Activated gamma-delta T cell treated with Interleukin-2 at 50 U/mL for 16 hours (primary cell): Measurements from ENCODE around the gene UBAC2.
"Not testable (repeated sequence)": the region's sequence is repeated elsewhere in the genome, so short reads cannot be mapped to it uniquely, and the experiment has no call there.

Experiments
- DNase-seq: peaks from one replicate; pipeline ENCODE4 v3.0.0-alpha.2; 2020

UBAC2 gene

DNA sequence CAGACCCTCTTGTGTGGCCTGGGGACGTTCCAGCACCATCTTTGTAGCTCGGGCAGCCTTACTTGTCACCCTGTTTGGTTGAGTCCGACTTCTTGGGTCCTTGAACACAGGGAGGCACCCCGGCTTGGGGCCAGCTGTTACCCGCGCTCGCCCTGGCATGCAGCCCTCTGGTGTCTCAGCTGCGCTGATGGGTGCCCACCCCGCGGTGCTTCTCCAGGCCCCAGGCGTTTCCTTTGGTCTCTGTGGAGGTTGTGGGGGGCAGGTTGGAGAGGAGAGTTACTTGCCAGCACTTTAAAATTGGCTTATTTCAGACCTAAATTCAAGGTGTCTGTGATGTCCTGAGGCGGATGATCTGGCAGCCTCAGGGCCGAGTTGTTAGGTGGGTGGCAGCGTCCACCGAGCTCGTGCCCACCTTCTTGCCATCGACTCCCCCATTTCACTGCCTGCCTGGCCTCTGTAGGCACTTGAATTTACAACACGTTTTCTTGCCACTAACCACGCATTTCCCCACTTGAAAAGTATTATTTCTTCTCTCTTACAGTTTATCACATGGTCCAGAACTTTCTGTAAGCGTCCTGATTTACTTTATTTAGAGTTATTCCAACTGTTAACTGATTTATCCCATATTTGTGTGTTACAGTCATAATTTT is 16.9 kb downstream of the UBAC2 start:
- peak; percentile 41 for DNase-seq

- DNase-seq: no peak
Measured at GRCh38 chr13:99218126-99218525, 17.5 kb downstream of the UBAC2 start.

DNA sequence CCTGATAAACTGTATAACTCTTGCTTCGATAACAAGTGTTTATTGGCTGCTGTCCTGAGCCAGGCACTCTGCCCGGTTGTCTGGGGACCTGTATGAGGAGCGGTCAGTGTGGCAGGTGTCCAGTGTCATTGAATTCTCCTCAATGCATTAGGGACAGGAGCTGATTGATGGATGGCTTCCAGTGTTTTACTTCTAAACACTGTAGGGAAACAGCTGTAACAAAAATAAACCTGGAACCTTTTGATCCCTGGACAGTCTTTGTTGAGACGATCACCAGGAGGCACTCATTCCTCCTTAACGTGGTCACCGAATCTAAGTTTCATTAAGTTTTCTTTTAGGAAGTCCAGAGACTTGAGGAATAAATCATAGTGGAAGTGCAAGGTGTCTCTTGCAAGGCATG is 17.9 kb downstream of the UBAC2 start:
- DNase-seq: no peak

DNA sequence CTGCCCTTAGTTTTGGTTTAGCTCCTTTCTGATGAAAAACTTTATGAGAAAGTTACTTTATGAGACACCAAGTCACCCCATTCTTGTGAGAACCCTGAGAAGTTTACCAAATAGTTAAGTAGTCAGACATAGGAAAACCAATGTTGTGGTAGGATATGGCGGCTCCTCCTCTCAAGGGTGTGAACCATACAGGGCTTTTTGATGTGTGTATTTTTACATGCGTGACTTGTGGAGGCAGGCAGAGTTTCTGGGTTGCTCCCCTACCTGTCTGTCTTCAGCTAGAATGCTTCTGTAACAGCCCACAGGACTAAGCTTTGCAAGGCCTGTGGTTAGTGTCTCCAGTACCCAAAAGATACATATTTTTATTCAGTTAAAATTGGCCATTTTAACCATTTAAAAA is 18.3 kb downstream of the UBAC2 start:
- DNase-seq: peak; percentile 69

- DNase-seq: no peak
Measured at GRCh38 chr13:99220199-99220935, 19.7 kb downstream of the UBAC2 start.

DNA sequence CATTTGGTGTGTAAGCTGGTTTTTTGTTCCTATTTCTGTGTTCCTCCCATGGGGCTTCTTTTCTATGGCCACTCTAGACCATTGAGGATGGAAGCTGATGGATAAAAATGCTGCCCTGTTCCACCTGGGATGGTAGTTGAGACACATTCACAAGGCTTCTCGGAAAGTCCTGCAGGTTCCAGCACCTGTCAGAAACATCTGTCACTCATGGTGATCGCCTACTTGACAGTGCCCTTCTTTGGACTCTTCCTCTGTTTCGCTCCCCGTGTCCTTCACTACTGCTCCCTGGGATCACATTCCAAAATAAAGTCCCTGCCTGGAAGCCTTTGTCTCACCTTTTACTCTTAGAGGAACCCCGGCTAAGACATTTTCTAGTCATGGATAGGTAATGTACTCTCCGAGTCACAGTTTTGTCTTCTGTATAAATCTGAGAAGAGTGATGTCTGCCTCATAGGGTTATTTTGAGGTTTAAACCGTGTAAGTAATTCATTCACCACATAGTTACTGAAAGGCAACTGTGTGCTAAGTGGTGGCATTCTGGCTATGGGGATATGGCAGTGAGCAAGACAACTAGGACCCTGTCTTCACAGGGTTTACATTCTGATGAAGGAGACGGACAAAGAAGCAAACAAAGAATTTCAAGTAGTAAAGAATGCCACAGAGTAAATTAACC is 21.0 kb downstream of the UBAC2 start:
- no peak for DNase-seq

DNA sequence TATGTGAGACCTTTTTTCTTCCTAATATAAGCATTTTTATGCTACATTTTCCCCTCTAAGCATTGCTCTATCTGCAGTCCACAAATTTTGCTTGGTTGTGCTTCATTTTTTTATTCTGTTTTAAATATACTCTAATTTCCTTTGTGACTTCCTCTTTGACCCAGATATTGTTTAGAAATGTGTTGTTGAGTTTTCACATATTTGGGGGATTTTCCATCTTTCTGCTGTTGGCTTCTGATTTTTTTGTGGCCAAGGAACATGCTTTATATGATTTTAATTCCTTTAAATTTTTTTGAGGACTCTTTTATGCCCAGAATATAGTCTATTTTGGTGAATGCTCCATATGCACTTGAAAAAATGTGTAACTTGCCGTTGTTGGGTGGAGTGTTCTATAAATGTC is 22.9 kb downstream of the UBAC2 start:
- DNase-seq: no peak

DNA sequence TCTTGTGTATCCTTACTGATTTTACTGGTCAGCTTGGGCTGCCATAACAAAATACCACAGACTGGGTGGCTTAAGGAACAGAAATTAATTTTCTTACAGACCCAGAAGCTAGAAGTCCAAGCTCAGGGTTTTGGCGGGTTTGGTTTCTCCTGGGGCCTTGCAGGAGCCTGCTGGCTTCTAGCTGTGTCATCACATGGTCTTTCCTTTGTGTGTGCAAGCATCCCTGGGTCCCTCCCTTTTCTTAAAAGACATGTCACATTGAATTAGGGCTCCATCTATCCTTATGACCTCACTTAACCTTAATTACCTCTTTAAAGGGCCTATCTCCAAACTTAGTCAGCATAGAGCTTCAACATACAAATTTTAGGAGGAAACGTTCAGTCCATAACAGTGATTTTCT is 23.4 kb downstream of the UBAC2 start:
- no peak for DNase-seq

- DNase-seq: no peak
Measured at GRCh38 chr13:99225078-99225477, 24.4 kb downstream of the UBAC2 start.

GRCh38 chr13:99226513-99226912 is 25.9 kb downstream of the UBAC2 start:
- DNase-seq: no peak

DNA sequence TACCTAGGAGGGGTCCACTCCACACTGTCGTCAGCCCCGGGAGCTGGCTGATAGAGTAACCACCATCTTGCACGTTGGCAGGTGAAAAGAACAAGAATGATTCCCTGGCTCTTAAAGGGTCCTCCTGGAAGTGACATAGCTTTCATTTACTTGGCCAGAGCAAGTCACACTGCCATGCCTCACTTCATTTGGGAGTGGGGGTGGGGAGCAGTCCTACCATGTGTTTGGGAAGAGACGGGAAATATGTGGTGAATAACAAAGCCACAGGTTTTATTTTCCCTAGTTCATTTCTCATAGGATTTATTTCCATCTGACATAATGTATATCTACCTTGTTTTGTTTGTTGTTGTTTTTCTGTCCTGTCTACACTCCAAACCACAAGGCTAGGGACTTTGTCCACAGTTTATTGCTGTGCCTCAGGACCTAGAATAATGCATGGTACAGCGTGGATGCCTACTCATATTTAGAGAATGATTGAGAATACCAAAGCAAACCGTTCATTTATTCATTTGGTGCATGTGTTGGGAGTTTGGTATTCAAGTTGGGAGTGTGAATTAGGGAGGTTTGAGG is 26.8 kb downstream of the UBAC2 start:
- DNase-seq: no peak

DNA sequence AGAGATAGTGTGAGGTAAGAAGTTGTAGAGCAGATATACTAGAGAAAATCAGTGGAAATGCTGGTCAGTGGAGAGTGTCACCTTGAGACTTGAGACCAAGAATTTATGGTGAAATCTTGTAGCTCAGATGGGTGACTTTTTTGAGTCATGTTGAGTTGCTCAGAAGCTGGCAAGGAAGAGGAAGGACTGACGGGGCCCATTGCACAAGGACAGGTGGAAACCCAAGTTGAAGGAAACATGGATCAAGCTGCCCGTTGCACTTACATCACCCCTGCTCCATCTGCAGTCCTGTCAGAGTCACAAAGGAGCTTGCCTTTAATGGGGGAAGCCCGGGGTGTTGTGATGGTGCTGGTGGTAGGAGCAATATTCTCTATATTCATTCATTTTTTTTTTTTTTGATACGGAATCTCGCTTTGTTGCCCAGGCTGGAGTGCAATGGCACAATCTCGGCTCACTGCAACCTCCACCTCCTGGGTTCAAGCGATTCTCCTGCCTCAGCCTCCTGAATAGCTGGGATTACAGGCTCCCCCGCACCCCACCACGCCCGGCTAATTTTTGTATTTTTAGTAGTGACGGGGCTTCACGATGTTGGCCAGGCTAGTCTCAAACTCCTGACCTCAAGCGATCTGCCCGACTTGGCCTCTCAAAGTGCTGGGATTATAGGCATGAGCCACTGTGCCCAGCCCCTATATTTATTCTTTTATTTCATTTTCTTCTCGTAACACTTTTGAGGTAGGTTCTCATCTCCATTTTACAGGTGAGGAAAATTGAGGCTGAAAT is 27.4 kb downstream of the UBAC2 start:
- no peak for DNase-seq

- DNase-seq: no peak
Measured at GRCh38 chr13:99228737-99229691, 28.4 kb downstream of the UBAC2 start.

- not testable (repeated sequence) for DNase-seq
Measured at GRCh38 chr13:99230588-99230987, 29.9 kb downstream of the UBAC2 start.

DNA sequence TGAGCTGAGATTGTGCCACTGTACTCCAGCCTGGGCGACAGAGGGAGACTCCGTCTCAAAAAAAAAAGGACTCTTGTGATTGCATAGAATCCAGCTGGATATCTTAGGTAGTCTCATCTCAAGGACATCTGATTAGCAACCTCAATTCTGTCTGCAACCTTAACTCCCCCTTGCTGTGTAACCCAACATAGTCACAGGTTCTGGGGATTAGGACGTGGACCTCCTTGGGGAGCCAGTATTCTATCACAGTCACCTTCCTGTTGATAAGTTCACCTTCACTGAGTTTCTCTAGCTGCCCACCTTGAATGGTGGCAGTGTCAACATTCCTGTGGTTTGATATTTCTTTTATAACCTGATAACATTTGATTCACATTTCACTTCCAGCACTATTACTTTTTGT is 30.3 kb downstream of the UBAC2 start:
- no peak for DNase-seq

GRCh38 chr13:99231721-99232120 is 31.1 kb downstream of the UBAC2 start:
- DNase-seq: no peak

GRCh38 chr13:99237981-99238662 is 37.5 kb downstream of the UBAC2 start:
- DNase-seq: no peak

GRCh38 chr13:99246100-99246499 is 45.4 kb downstream of the UBAC2 start:
- DNase-seq: no peak

GRCh38 chr13:99249178-99249577 is 48.5 kb downstream of the UBAC2 start:
- DNase-seq: not testable (repeated sequence)

GRCh38 chr13:99249606-99250005 is 49.0 kb downstream of the UBAC2 start:
- DNase-seq: not testable (repeated sequence)
